MM.1S (cell line): ENCODE results near the gene RREB1.

Source experiments
- CTCF ChIP-seq: fragments of 300-600 bp; sonication (generic); IDR thresholded peaks from 2 replicates; pipeline ENCODE4 v1.5.1; 2016; ENCODE audit warnings: antibody characterized with exemption, low read length, mixed read lengths
- EZH2 ChIP-seq: fragments of 300-600 bp; sonication (generic); optimal IDR thresholded peaks from 2 replicates; pipeline ENCODE3; 2017; ENCODE audit warnings: low read depth, mild to moderate bottlenecking, antibody characterized with exemption, low read length, mixed read lengths

DNA sequence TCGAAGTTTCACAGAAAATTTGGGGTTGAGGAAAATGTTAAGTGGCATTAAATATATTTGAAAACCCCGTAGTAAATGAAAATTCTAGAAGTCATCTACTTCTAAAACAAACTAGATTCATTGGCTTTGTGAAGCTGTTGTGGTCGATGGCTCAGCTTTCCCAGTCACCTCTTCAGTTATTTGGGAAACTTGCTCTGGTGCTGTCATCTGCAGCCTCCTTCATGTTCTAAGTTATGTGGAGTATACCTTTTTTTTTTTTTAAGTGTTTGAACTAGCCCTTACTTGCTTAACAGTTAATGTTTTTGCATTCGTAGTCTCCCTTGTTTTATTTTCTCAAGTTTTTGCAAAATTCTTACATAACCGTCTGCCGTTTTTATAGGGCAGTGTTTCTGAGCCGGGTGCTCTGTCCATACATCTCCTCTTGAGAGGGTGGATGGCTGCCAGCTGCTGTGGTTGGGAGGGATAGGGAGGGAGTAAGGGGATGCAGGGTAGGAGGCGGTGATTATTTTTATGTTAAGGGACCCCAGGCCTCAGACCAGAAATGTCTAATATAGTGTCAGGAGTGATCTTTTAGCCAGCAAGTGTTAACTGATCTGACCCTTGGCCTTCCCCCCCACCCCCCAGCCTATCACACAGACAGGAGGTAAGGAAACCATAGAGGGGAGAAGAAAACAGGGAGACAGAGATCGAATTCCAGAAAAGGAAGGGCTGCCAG lies 7.1 kb downstream of the RREB1 start:
- no peak for TF ChIP-seq CTCF
- no peak for TF ChIP-seq EZH2
